Neural cell (in vitro differentiated cells): ENCODE measurements around the gene OTX2. TPM values are rescaled to one million over a fixed set of nuclear protein-coding genes. Genes with fewer than 3 reads are reported as not detected.

Experiments
- H2AFZ ChIP-seq: fragments of 200-600, 300-800 bp; sonication (generic), shearing (Covaris generic); 2 replicates; pipeline ENCODE4 v1.6.0; 2014; ENCODE audit warnings: low read depth, mild to moderate bottlenecking, antibody characterized with exemption, low read length, moderate library complexity
- H3F3A ChIP-seq: fragments of 200-600 bp; shearing (Covaris generic); 2 replicates; pipeline ENCODE4 v1.6.1; 2016; ENCODE audit warnings: mild to moderate bottlenecking, moderate library complexity, mixed read lengths, antibody characterized with exemption, low read length; ENCODE audit not compliant: insufficient read depth, poor library complexity, severe bottlenecking
- H3K27ac ChIP-seq: fragments of 200-600, 300-800 bp; sonication (generic), shearing (Covaris generic); 2 replicates; pipeline ENCODE4 v1.5.1; 2014; ENCODE audit warnings: mild to moderate bottlenecking, low read length, moderate library complexity
- H3K27me3 ChIP-seq: fragments of 300-800, 200-600 bp; sonication (generic), shearing (Covaris generic); 2 replicates; pipeline ENCODE4 v1.6.0; 2014; ENCODE audit warnings: mild to moderate bottlenecking, low read depth, low read length, moderate library complexity; ENCODE audit not compliant: insufficient read depth
- H3K36me3 ChIP-seq: fragments of 300-800, 200-600 bp; sonication (generic), shearing (Covaris generic); 2 replicates; pipeline ENCODE4 v1.5.1; 2014; ENCODE audit warnings: mild to moderate bottlenecking, antibody characterized with exemption, low read length, moderate library complexity; ENCODE audit not compliant: insufficient read depth
- H3K4me2 ChIP-seq: fragments of 300-800, 200-600 bp; sonication (generic), shearing (Covaris generic); 2 replicates; pipeline ENCODE4 v1.6.0; 2014; ENCODE audit warnings: mild to moderate bottlenecking, low read length
- H3K4me3 ChIP-seq: fragments of 300-800, 200-600 bp; sonication (generic), shearing (Covaris generic); 2 replicates; pipeline ENCODE4 v1.5.1; 2014; ENCODE audit warnings: mild to moderate bottlenecking, low read length, moderate library complexity
- H3K79me2 ChIP-seq: fragments of 200-600 bp; shearing (Covaris generic); replicated peaks from 2 replicates; pipeline ENCODE4 v1.6.0; 2014; ENCODE audit warnings: mild to moderate bottlenecking, low read length, moderate library complexity; ENCODE audit not compliant: insufficient read depth
- H3K9ac ChIP-seq: fragments of 300-800, 200-600 bp; sonication (generic), shearing (Covaris generic); 2 replicates; pipeline ENCODE4 v1.6.1; 2016; ENCODE audit warnings: mild to moderate bottlenecking, low read length, mixed read lengths
- H3K9me2 ChIP-seq: fragments of 200-600 bp; shearing (Covaris generic); 2 replicates; pipeline ENCODE4 v1.6.1; 2016; ENCODE audit warnings: mild to moderate bottlenecking, low read length, mixed read lengths; ENCODE audit not compliant: insufficient read depth
- H3K9me3 ChIP-seq: fragments of 200-600, 300-800 bp; sonication (generic), shearing (Covaris generic); 2 replicates; pipeline ENCODE4 v1.6.1; 2016; ENCODE audit warnings: mild to moderate bottlenecking, mixed run types, low read length, moderate library complexity, mixed read lengths
- H4K20me1 ChIP-seq: fragments of 200-600 bp; shearing (Covaris generic); 2 replicates; pipeline ENCODE4 v1.6.1; 2016; ENCODE audit warnings: mild to moderate bottlenecking, mixed run types; ENCODE audit not compliant: insufficient read depth
- EP300 ChIP-seq: fragments of 450-650 bp; conservative IDR thresholded peaks from 2 replicates; pipeline ENCODE4 v1.6.1; 2014; ENCODE audit warnings: antibody characterized with exemption, mild to moderate bottlenecking, moderate library complexity; ENCODE audit not compliant: poor library complexity, severe bottlenecking
- EZH2 ChIP-seq: fragments of 200-600, 300-800 bp; shearing (Covaris generic), sonication (generic); IDR thresholded peaks from 2 replicates; pipeline ENCODE4 v1.6.1; 2014; ENCODE audit warnings: antibody characterized with exemption, low read length, borderline replicate concordance, mild to moderate bottlenecking; ENCODE audit not compliant: insufficient read depth, poor library complexity, severe bottlenecking
- MXI1 ChIP-seq: fragments of 450-650 bp; conservative IDR thresholded peaks from 2 replicates; pipeline ENCODE4 v1.6.1; 2014; ENCODE audit warnings: antibody characterized with exemption, mild to moderate bottlenecking; ENCODE audit not compliant: poor library complexity, severe bottlenecking
- POLR2AphosphoS5 ChIP-seq: IDR thresholded peaks from 2 replicates; pipeline ENCODE4 v1.6.1; 2012
- RAD21 ChIP-seq: fragments of 450-650 bp; conservative IDR thresholded peaks from 2 replicates; pipeline ENCODE4 v1.6.1; 2014; ENCODE audit warnings: antibody characterized with exemption, mild to moderate bottlenecking, moderate library complexity
- SMC3 ChIP-seq: fragments of 450-650 bp; conservative IDR thresholded peaks from 2 replicates; pipeline ENCODE4 v1.6.1; 2014; ENCODE audit warnings: antibody characterized with exemption, mild to moderate bottlenecking, moderate library complexity; ENCODE audit not compliant: poor library complexity
- TAF1 ChIP-seq: IDR thresholded peaks from 2 replicates; pipeline ENCODE4 v1.6.1; 2012; ENCODE audit warnings: low read depth
- polyA plus RNA-seq: library from polyadenylated mRNA; depleted of rRNA; stranded (reverse); fragments of >200 nt; gene quantifications from 2 replicates; pipeline ENCODE4 v1.2.3, GENCODE V29; 2014
- TF ChIP-seq, protein P1 (sequence below): fragments of 450-650 bp; IDR thresholded peaks from 2 replicates; pipeline ENCODE4 v1.5.1; 2014; ENCODE audit warnings: antibody characterized with exemption, mild to moderate bottlenecking, moderate library complexity; ENCODE audit not compliant: poor library complexity, severe bottlenecking
- TF ChIP-seq, protein P2 (sequence below): IDR thresholded peaks from 2 replicates; pipeline ENCODE4 v1.6.1; 2012; ENCODE audit warnings: borderline replicate concordance

Gene OTX2
- polyA plus RNA-seq, 1 donor from 2014 or later, result 2.1 TPM

DNA sequence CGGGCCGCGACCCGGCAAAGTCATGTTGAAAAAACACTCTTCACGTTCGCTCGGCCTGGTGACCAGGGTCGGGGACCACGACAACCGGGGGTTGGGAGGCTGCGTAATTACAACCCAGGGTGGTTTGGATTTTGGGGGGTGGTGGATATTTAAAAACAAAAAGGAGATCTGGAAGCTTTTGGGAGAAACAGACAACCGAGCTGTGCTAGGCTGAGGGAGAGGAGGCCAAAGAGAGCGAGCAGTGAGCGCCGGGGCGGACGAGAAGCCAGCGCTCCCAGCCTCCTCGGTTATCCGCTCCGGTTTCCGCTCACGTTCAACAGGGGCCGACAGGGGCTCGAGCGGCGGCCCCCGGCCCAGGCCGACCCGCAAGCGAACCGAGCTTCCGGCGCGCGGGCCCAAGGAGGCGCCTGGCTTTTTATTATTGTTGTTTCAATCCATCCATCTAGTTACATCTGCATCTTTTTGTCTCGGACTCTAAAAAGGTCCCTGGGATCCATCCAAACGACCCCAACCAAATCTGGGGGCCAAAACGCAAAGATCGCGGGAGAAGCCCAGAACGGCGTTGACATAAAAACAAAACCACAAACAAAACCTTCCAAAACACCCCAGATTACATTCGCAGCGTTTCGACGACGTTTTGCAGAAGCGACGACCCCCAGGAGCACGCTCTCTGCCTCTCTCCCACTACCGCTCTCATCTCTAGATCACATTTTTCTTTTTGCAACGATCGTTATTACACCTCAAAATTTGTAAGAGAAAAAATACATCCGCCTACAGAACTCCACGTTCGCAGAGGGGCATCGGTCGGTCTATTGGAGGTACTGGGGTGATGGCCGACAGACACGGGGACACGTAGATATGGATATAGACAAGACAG is 771 bp downstream of the OTX2 start:
- Histone ChIP-seq H3K9me3 (no peaks in the 10 kb centered on the region), H3K4me2 (peak overlapping the region; percentile 66), H3F3A (no peaks in the 10 kb centered on the region), H3K27ac (peak overlapping the region; percentile 14), H3K27me3 (peaks cover 89% of the 10 kb centered on the region), H4K20me1 (no peaks in the 10 kb centered on the region), H2AFZ (peak overlapping the region; percentile 10), H3K4me3 (peak overlapping the region; percentile 65), H3K9ac (peak overlapping the region; percentile 59), H3K79me2 (peaks cover 93% of the 10 kb centered on the region), H3K36me3 (no peaks in the 10 kb centered on the region), H3K9me2 (no peaks in the 10 kb centered on the region)
- no peak for TF ChIP-seq MXI1
- TF ChIP-seq POLR2AphosphoS5, result peak; percentile 2

DNA sequence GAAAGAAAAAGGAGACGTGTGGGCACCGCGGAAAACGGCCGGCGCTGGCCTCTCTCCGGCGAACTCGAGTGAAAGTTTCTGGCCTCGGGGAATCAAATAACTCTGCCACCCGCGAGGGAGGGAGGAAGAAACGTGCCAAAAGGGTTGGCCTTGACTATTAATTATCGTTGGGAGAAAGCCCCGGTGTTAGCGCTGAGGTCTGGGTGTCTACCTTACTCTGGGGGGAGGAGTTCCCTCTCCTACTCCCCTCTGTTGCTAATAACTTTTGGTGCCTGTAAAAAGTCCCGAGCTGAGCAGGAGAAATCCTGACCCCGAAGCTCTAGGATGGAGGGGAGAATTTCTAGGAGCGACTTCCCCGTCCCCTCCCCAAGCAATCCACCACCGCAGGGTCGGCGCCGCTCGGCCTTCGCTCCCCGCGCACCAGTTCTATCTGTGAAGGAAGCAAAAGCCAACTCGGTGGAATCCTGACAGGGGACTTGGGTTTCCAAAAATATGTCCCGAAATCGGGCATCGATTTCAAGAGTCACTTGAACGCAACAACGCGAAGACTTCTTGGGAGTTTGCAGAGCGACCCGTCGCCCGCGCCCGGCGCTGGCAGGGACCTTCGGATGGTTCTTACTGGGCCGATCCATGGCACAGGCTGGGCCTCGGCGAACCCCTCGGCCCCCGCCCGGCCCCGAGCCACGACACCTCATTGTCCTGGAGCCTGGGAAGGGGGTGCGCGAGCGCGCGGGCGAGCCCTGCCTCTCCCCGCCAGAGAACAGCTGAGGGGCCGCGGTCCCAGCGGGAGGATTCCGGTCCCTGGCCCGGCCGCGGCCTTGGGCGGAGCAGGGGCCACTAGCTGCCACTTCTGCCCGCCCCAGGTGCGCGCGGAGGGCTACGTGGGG is 1.7 kb downstream of the OTX2 start:
- Histone ChIP-seq H3K36me3 (no peaks in the 10 kb centered on the region), H3K9me2 (no peaks in the 10 kb centered on the region), H3F3A (no peaks in the 10 kb centered on the region), H3K9ac (peak overlapping the region; percentile 59), H2AFZ (no peak overlapping the region), H3K4me2 (peak overlapping the region; percentile 66), H3K4me3 (peak overlapping the region; percentile 65), H3K9me3 (no peaks in the 10 kb centered on the region), H3K27me3 (peaks cover 80% of the 10 kb centered on the region), H4K20me1 (no peaks in the 10 kb centered on the region), H3K27ac (no peak overlapping the region), H3K79me2 (peaks cover 89% of the 10 kb centered on the region)
- TF ChIP-seq TAF1 (no peak), EZH2 (no peak), POLR2AphosphoS5 (no peak), MXI1 (no peak), EP300 (no peak), SMC3 (no peak), RAD21 (no peak)
- TF ChIP-seq, protein P1, sequence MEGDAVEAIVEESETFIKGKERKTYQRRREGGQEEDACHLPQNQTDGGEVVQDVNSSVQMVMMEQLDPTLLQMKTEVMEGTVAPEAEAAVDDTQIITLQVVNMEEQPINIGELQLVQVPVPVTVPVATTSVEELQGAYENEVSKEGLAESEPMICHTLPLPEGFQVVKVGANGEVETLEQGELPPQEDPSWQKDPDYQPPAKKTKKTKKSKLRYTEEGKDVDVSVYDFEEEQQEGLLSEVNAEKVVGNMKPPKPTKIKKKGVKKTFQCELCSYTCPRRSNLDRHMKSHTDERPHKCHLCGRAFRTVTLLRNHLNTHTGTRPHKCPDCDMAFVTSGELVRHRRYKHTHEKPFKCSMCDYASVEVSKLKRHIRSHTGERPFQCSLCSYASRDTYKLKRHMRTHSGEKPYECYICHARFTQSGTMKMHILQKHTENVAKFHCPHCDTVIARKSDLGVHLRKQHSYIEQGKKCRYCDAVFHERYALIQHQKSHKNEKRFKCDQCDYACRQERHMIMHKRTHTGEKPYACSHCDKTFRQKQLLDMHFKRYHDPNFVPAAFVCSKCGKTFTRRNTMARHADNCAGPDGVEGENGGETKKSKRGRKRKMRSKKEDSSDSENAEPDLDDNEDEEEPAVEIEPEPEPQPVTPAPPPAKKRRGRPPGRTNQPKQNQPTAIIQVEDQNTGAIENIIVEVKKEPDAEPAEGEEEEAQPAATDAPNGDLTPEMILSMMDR, result no peak
- TF ChIP-seq, protein P2, sequence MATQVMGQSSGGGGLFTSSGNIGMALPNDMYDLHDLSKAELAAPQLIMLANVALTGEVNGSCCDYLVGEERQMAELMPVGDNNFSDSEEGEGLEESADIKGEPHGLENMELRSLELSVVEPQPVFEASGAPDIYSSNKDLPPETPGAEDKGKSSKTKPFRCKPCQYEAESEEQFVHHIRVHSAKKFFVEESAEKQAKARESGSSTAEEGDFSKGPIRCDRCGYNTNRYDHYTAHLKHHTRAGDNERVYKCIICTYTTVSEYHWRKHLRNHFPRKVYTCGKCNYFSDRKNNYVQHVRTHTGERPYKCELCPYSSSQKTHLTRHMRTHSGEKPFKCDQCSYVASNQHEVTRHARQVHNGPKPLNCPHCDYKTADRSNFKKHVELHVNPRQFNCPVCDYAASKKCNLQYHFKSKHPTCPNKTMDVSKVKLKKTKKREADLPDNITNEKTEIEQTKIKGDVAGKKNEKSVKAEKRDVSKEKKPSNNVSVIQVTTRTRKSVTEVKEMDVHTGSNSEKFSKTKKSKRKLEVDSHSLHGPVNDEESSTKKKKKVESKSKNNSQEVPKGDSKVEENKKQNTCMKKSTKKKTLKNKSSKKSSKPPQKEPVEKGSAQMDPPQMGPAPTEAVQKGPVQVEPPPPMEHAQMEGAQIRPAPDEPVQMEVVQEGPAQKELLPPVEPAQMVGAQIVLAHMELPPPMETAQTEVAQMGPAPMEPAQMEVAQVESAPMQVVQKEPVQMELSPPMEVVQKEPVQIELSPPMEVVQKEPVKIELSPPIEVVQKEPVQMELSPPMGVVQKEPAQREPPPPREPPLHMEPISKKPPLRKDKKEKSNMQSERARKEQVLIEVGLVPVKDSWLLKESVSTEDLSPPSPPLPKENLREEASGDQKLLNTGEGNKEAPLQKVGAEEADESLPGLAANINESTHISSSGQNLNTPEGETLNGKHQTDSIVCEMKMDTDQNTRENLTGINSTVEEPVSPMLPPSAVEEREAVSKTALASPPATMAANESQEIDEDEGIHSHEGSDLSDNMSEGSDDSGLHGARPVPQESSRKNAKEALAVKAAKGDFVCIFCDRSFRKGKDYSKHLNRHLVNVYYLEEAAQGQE, result no peak
